ES-I3 (cell line): ENCODE results near the gene ZBTB44.
"Not testable (repeated sequence)": the region's sequence is repeated elsewhere in the genome, so short reads cannot be mapped to it uniquely, and the experiment has no call there.

Experiments used
- H3K36me3 ChIP-seq: 2 replicates; pipeline ENCODE4 v1.6.1; 2013; ENCODE audit warnings: mild to moderate bottlenecking, low read length, control low read depth, moderate library complexity; ENCODE audit not compliant: insufficient read depth
- H3K4me1 ChIP-seq: 2 replicates; pipeline ENCODE4 v1.6.1; 2013; ENCODE audit warnings: mild to moderate bottlenecking, control low read depth, low read length; ENCODE audit not compliant: insufficient read depth
- H3K9ac ChIP-seq: 2 replicates; pipeline ENCODE4 v1.6.1; 2013; ENCODE audit warnings: low read depth, mild to moderate bottlenecking, low read length, moderate library complexity
- H3K9me3 ChIP-seq: 2 replicates; pipeline ENCODE4 v1.6.1; 2013; ENCODE audit warnings: mild to moderate bottlenecking, low read length, moderate library complexity; ENCODE audit not compliant: control insufficient read depth, insufficient read depth

Gene ZBTB44

GRCh38 chr11:130299978-130300377, 14.7 kb downstream of the ZBTB44 start:
- H3K9me3 ChIP-seq: no peaks in the 10 kb centered on the region
- H3K36me3 ChIP-seq: no peaks in the 10 kb centered on the region
- H3K4me1 ChIP-seq: peaks cover 16% of the 10 kb centered on the region
- H3K9ac ChIP-seq: no peak overlapping the region

- Histone ChIP-seq H3K9me3 (no peaks in the 10 kb centered on the region; the same call in 1 of the 2 replicates), H3K36me3 (no peaks in the 10 kb centered on the region), H3K4me1 (peaks cover 21% of the 10 kb centered on the region), H3K9ac (no peak overlapping the region)
These were observed 19.1 kb downstream of the ZBTB44 start for GRCh38 chr11:130295657-130296056.

GRCh38 chr11:130282111-130282510, 32.6 kb downstream of the ZBTB44 start:
- H3K4me1 ChIP-seq: no peaks in the 10 kb centered on the region
- H3K9ac ChIP-seq: no peak overlapping the region
- no peaks in the 10 kb centered on the region for H3K36me3 ChIP-seq
- no peaks in the 10 kb centered on the region for H3K9me3 ChIP-seq

- H3K4me1 ChIP-seq, H3K36me3 ChIP-seq, H3K9ac ChIP-seq, H3K9me3 ChIP-seq: not testable (repeated sequence)
These were observed 33.4 kb downstream of the ZBTB44 start for GRCh38 chr11:130281341-130281740.

- H3K36me3 ChIP-seq: no peaks in the 10 kb centered on the region
- H3K9ac ChIP-seq: no peak overlapping the region
- H3K9me3 ChIP-seq: no peaks in the 10 kb centered on the region
- no peaks in the 10 kb centered on the region for H3K4me1 ChIP-seq
These were observed 34.7 kb downstream of the ZBTB44 start for GRCh38 chr11:130279989-130280388.

- no peaks in the 10 kb centered on the region for H3K9me3 ChIP-seq
- no peak overlapping the region for H3K9ac ChIP-seq
- no peaks in the 10 kb centered on the region for H3K36me3 ChIP-seq
- no peaks in the 10 kb centered on the region for H3K4me1 ChIP-seq
These were observed 36.0 kb downstream of the ZBTB44 start for GRCh38 chr11:130278745-130279144.

- Histone ChIP-seq H3K9me3 (no peaks in the 10 kb centered on the region), H3K4me1 (no peaks in the 10 kb centered on the region), H3K9ac (no peak overlapping the region), H3K36me3 (no peaks in the 10 kb centered on the region)
These were observed 36.6 kb downstream of the ZBTB44 start for GRCh38 chr11:130278151-130278550.

GRCh38 chr11:130272336-130272735, 42.4 kb downstream of the ZBTB44 start:
- Histone ChIP-seq H3K36me3 (no peaks in the 10 kb centered on the region), H3K9me3 (no peaks in the 10 kb centered on the region), H3K9ac (no peak overlapping the region), H3K4me1 (no peaks in the 10 kb centered on the region)

- H3K9ac ChIP-seq: no peak overlapping the region
- H3K36me3 ChIP-seq: no peaks in the 10 kb centered on the region; the same call in 1 of the 2 replicates
- H3K4me1 ChIP-seq: no peaks in the 10 kb centered on the region
- H3K9me3 ChIP-seq: no peaks in the 10 kb centered on the region
These were observed 45.3 kb downstream of the ZBTB44 start for GRCh38 chr11:130269326-130269943.

GRCh38 chr11:130263351-130263750, 51.4 kb downstream of the ZBTB44 start:
- peaks cover 3% of the 10 kb centered on the region for H3K36me3 ChIP-seq
- no peaks in the 10 kb centered on the region for H3K9me3 ChIP-seq
- no peak overlapping the region for H3K9ac ChIP-seq
- no peaks in the 10 kb centered on the region for H3K4me1 ChIP-seq

- H3K36me3 ChIP-seq: peaks cover 4% of the 10 kb centered on the region
These were observed 52.3 kb downstream of the ZBTB44 start for GRCh38 chr11:130262424-130262823.

GRCh38 chr11:130261571-130261970, 53.1 kb downstream of the ZBTB44 start:
- Histone ChIP-seq H3K9me3 (no peaks in the 10 kb centered on the region), H3K9ac (no peak overlapping the region), H3K36me3 (peaks cover 4% of the 10 kb centered on the region), H3K4me1 (no peaks in the 10 kb centered on the region)

More at GRCh38 chr11:130262424-130262823, 52.3 kb downstream of the ZBTB44 start:
- no peak overlapping the region for H3K9ac ChIP-seq
- no peaks in the 10 kb centered on the region for H3K4me1 ChIP-seq
- no peaks in the 10 kb centered on the region for H3K9me3 ChIP-seq

- Histone ChIP-seq H3K36me3 (peaks cover 4% of the 10 kb centered on the region), H3K4me1 (no peaks in the 10 kb centered on the region), H3K9me3 (no peaks in the 10 kb centered on the region), H3K9ac (no peak overlapping the region)
These were observed 54.0 kb downstream of the ZBTB44 start for GRCh38 chr11:130260742-130261141.

GRCh38 chr11:130260080-130260627, 54.6 kb downstream of the ZBTB44 start:
- H3K36me3 ChIP-seq: peaks cover 4% of the 10 kb centered on the region
- H3K9me3 ChIP-seq: no peaks in the 10 kb centered on the region
- H3K9ac ChIP-seq: no peak overlapping the region
- no peaks in the 10 kb centered on the region for H3K4me1 ChIP-seq

GRCh38 chr11:130251763-130252162, 63.0 kb downstream of the ZBTB44 start:
- H3K4me1 ChIP-seq, H3K9me3 ChIP-seq, H3K36me3 ChIP-seq, H3K9ac ChIP-seq: not testable (repeated sequence)
